ENCODE results near the gene GATA3. TPM values are rescaled to one million over a fixed set of nuclear protein-coding genes. Genes with fewer than 3 reads are reported as not detected.

Gene GATA3
- total and polyA plus RNA-seq, 8 donors = 1.7 to 4.7 (median 2.7) TPM

- ATAC-seq (no peak), DNase-seq (no peak)
- Histone ChIP-seq H3K4me1 (no peaks in the 10 kb centered on the region), H3K4me3 (no peak overlapping the region), H3K9me3 (no peaks in the 10 kb centered on the region), H3K27me3 (peaks cover 0 to 23% of the 10 kb centered on the region in 2 donors), H3K27ac (no peak overlapping the region), H3K36me3 (no peaks in the 10 kb centered on the region)
- TF ChIP-seq CTCF (IDR thresholded peaks at IDR 0.05) = no peak
- intact Hi-C loops (cut with DNase I) = no loop called here
These were observed 50.2 kb downstream of the GATA3 start for GRCh38 chr10:8104721-8105120.

GRCh38 chr10:8105932-8106331 is 51.4 kb downstream of the GATA3 start:
- no peak overlapping the region for H3K27ac ChIP-seq
- ATAC-seq (no peak), DNase-seq (no peak)
- no peak overlapping the region for H3K4me3 ChIP-seq
- H3K36me3 ChIP-seq = no peaks in the 10 kb centered on the region
- no peaks in the 10 kb centered on the region for H3K4me1 ChIP-seq
- peaks cover 0 to 23% of the 10 kb centered on the region in 2 donors for H3K27me3 ChIP-seq
- no peak for TF ChIP-seq CTCF (IDR thresholded peaks at IDR 0.05)
- intact Hi-C loops (cut with DNase I) = no loop called here
- H3K9me3 ChIP-seq = no peaks in the 10 kb centered on the region

GRCh38 chr10:8112230-8112905 is 57.9 kb downstream of the GATA3 start:
- ATAC-seq (no peak), DNase-seq (no peak)
- H3K27ac ChIP-seq = no peak overlapping the region
- H3K4me1 ChIP-seq = no peaks in the 10 kb centered on the region
- H3K4me3 ChIP-seq = no peak overlapping the region
- intact Hi-C loops (cut with DNase I) = no loop called here
- no peak for TF ChIP-seq CTCF (IDR thresholded peaks at IDR 0.05)
- H3K27me3 ChIP-seq = no peaks in the 10 kb centered on the region
- no peaks in the 10 kb centered on the region for H3K36me3 ChIP-seq
- no peaks in the 10 kb centered on the region for H3K9me3 ChIP-seq

GRCh38 chr10:8112942-8113442 is 58.5 kb downstream of the GATA3 start:
- no peak for ATAC-seq

GRCh38 chr10:8113616-8114015 is 59.1 kb downstream of the GATA3 start:
- Histone ChIP-seq H3K4me3 (no peak overlapping the region), H3K4me1 (no peaks in the 10 kb centered on the region), H3K36me3 (no peaks in the 10 kb centered on the region), H3K27me3 (no peaks in the 10 kb centered on the region), H3K27ac (no peak overlapping the region), H3K9me3 (no peaks in the 10 kb centered on the region)
- intact Hi-C loops (cut with DNase I) = no loop called here
- TF ChIP-seq CTCF (IDR thresholded peaks at IDR 0.05) = no peak
- DNase-seq (no peak), ATAC-seq (no peak)

More at GRCh38 chr10:8112942-8113442, 58.5 kb downstream of the GATA3 start:
- H3K4me3 ChIP-seq = no peak overlapping the region
- DNase-seq = no peak
- intact Hi-C loops (cut with DNase I) = no loop called here
- no peaks in the 10 kb centered on the region for H3K27me3 ChIP-seq
- H3K4me1 ChIP-seq = no peaks in the 10 kb centered on the region
- no peaks in the 10 kb centered on the region for H3K9me3 ChIP-seq
- no peak for TF ChIP-seq CTCF (IDR thresholded peaks at IDR 0.05)
- no peaks in the 10 kb centered on the region for H3K36me3 ChIP-seq
- no peak overlapping the region for H3K27ac ChIP-seq

All from left lung (tissue), 10 donors.